NCI-H128 (cell line): ENCODE results near the gene COBL.

ENCODE experiments used
- DNase-seq: peaks from one replicate; lab custom pipeline; 2025; ENCODE audit not compliant: unreplicated experiment; lab: John Stamatoyannopoulos, UW

COBL gene

GRCh38 chr7:51062222-51062987, 254.2 kb downstream of the COBL start:
- no peak for DNase-seq

- DNase-seq: no peak
Observed at GRCh38 chr7:51060536-51060935, 256.1 kb downstream of the COBL start.

- DNase-seq: no peak
Observed at GRCh38 chr7:51059504-51060142, 257.0 kb downstream of the COBL start.

- no peak for DNase-seq
Observed at GRCh38 chr7:51058764-51059163, 257.8 kb downstream of the COBL start.

GRCh38 chr7:51055039-51055840, 261.4 kb downstream of the COBL start:
- DNase-seq: no peak

- DNase-seq: no peak
Observed at GRCh38 chr7:51054231-51054630, 262.4 kb downstream of the COBL start.

GRCh38 chr7:51053160-51053925, 263.3 kb downstream of the COBL start:
- no peak for DNase-seq

- no peak for DNase-seq
Observed at GRCh38 chr7:51046482-51046881, 270.1 kb downstream of the COBL start.

- no peak for DNase-seq
Observed at GRCh38 chr7:51046103-51046466, 270.5 kb downstream of the COBL start.

- no peak for DNase-seq
Observed at GRCh38 chr7:51045319-51046102, 271.1 kb downstream of the COBL start.

GRCh38 chr7:51043461-51043860, 273.1 kb downstream of the COBL start:
- no peak for DNase-seq

GRCh38 chr7:51040787-51041186, 275.8 kb downstream of the COBL start:
- DNase-seq: no peak

GRCh38 chr7:51038573-51038972, 278.0 kb downstream of the COBL start:
- DNase-seq: no peak

- DNase-seq: no peak
Observed at GRCh38 chr7:51035716-51036115, 280.9 kb downstream of the COBL start.

- no peak for DNase-seq
Observed at GRCh38 chr7:51034521-51035264, 281.9 kb downstream of the COBL start.

- no peak for DNase-seq
Observed at GRCh38 chr7:51033727-51034520, 282.7 kb downstream of the COBL start.

GRCh38 chr7:51031791-51032515, 284.7 kb downstream of the COBL start:
- DNase-seq: no peak

- DNase-seq: no peak
Observed at GRCh38 chr7:51031216-51031615, 285.4 kb downstream of the COBL start.
